Hepatocyte (in vitro differentiated cells): ENCODE data around the gene RND3.

Experiments used
- CTCF ChIP-seq: fragments of 200-600 bp; sonication (generic); IDR thresholded peaks from 2 replicates; pipeline ENCODE4 v1.5.1; 2016; ENCODE audit warnings: antibody characterized with exemption, mild to moderate bottlenecking; ENCODE audit not compliant: poor library complexity
- EZH2 ChIP-seq: fragments of 200-600 bp; sonication (generic); IDR thresholded peaks from 2 replicates; pipeline ENCODE4 v1.6.1; 2016; ENCODE audit warnings: antibody characterized with exemption, mild to moderate bottlenecking, borderline replicate concordance
- EZH2phosphoT487 ChIP-seq: fragments of 200-600 bp; sonication (generic); IDR thresholded peaks from one replicate; pipeline ENCODE4 v1.6.1; 2018; ENCODE audit warnings: antibody characterized with exemption, mild to moderate bottlenecking, low read depth, moderate library complexity; ENCODE audit not compliant: unreplicated experiment, severe bottlenecking

GRCh38 chr2:150526006-150526405 is 38.5 kb upstream of the RND3 start:
- TF ChIP-seq CTCF (no peak), EZH2 (no peak), EZH2phosphoT487 (no peak)
